ENCODE results near the gene KIF1B.
A peak's percentile ranks its signal among the peaks of the same experiment; 100 is the strongest.

Gene KIF1B

GRCh38 chr1:10383630-10384029 lies 173.3 kb downstream of the KIF1B start:
- no peak overlapping the region for H3K4me3 ChIP-seq (replicated peaks; ENCODE audit: low read depth, low read length)
- DNase-seq (ENCODE audit: low read depth), result no peak
- no peak for TF ChIP-seq CTCF (IDR thresholded peaks at IDR 0.05; ENCODE audit: low read length, missing control alignments)

GRCh38 chr1:10384219-10384618 lies 173.8 kb downstream of the KIF1B start:
- no peak for DNase-seq (ENCODE audit: low read depth)
- no peak for TF ChIP-seq CTCF (IDR thresholded peaks at IDR 0.05; ENCODE audit: low read length, missing control alignments)

GRCh38 chr1:10386761-10387676 lies 176.6 kb downstream of the KIF1B start:
- no peak for DNase-seq (ENCODE audit: low read depth)
- TF ChIP-seq CTCF (IDR thresholded peaks at IDR 0.05; ENCODE audit: low read length, missing control alignments), result no peak
- H3K4me3 ChIP-seq (replicated peaks; ENCODE audit: low read depth, low read length), result no peak overlapping the region

More at GRCh38 chr1:10384219-10384618, 173.8 kb downstream of the KIF1B start:
- no peak overlapping the region for H3K4me3 ChIP-seq (replicated peaks; ENCODE audit: low read depth, low read length)

GRCh38 chr1:10387677-10388386 lies 177.5 kb downstream of the KIF1B start:
- peak; percentile 14 for TF ChIP-seq CTCF (IDR thresholded peaks at IDR 0.05; ENCODE audit: low read length, missing control alignments)
- DNase-seq (ENCODE audit: low read depth), result peak; percentile 83
- no peak overlapping the region for H3K4me3 ChIP-seq (replicated peaks; ENCODE audit: low read depth, low read length)

GRCh38 chr1:10388387-10388715 lies 178.0 kb downstream of the KIF1B start:
- no peak overlapping the region for H3K4me3 ChIP-seq (replicated peaks; ENCODE audit: low read depth, low read length)
- no peak for TF ChIP-seq CTCF (IDR thresholded peaks at IDR 0.05; ENCODE audit: low read length, missing control alignments)
- DNase-seq (ENCODE audit: low read depth), result no peak

- no peak for DNase-seq (ENCODE audit: low read depth)
- TF ChIP-seq CTCF (IDR thresholded peaks at IDR 0.05; ENCODE audit: low read length, missing control alignments), result no peak
- H3K4me3 ChIP-seq (replicated peaks; ENCODE audit: low read depth, low read length), result no peak overlapping the region
These were observed 179.1 kb downstream of the KIF1B start for GRCh38 chr1:10389271-10389973.

Measured in fibroblast of pulmonary artery (primary cell).